HEK293 (cell line): Measurements from ENCODE around the gene TBC1D13.
"Not testable (repeated sequence)": the region's sequence is repeated elsewhere in the genome, so short reads cannot be mapped to it uniquely, and the experiment has no call there.

Source experiments
- ATF2 ChIP-seq: fragments of 450-650 bp; formaldehyde crosslinking; IDR thresholded peaks from 2 replicates; pipeline ENCODE4 v1.5.1; 2016; ENCODE audit warnings: missing biosample characterization, missing genetic modification characterization, low read depth
- CTCF ChIP-seq: fragments of 450-650 bp; formaldehyde crosslinking; IDR thresholded peaks from 2 replicates; pipeline ENCODE4 v1.5.1; 2016; ENCODE audit warnings: missing biosample characterization, missing genetic modification characterization
- KLF17 ChIP-seq: fragments of 450-650 bp; formaldehyde crosslinking; IDR thresholded peaks from 2 replicates; pipeline ENCODE4 v1.5.1; 2016; ENCODE audit warnings: missing biosample characterization, missing genetic modification characterization
- MYNN ChIP-seq: fragments of 450-650 bp; formaldehyde crosslinking; IDR thresholded peaks from 2 replicates; pipeline ENCODE4 v1.5.1; 2016; ENCODE audit warnings: missing biosample characterization, missing genetic modification characterization, borderline replicate concordance
- REST ChIP-seq: fragments of 450-650 bp; formaldehyde crosslinking; IDR thresholded peaks from 2 replicates; pipeline ENCODE4 v1.5.1; 2016; ENCODE audit warnings: missing biosample characterization, missing genetic modification characterization
- SP3 ChIP-seq: fragments of 450-650 bp; formaldehyde crosslinking; IDR thresholded peaks from 2 replicates; pipeline ENCODE4 v1.5.1; 2016; ENCODE audit warnings: missing biosample characterization, missing genetic modification characterization
- SP7 ChIP-seq: fragments of 450-650 bp; formaldehyde crosslinking; IDR thresholded peaks from 2 replicates; pipeline ENCODE4 v1.5.1; 2016; ENCODE audit warnings: missing biosample characterization, missing genetic modification characterization
- ZNF280C ChIP-seq: fragments of 450-650 bp; formaldehyde crosslinking; IDR thresholded peaks from 2 replicates; pipeline ENCODE4 v1.5.1; 2016; ENCODE audit warnings: missing biosample characterization, missing genetic modification characterization
- ZNF398 ChIP-seq: fragments of 450-650 bp; formaldehyde crosslinking; IDR thresholded peaks from 2 replicates; pipeline ENCODE4 v1.5.1; 2017; ENCODE audit warnings: missing biosample characterization, missing genetic modification characterization
- ZNF513 ChIP-seq: fragments of 450-650 bp; IDR thresholded peaks from 2 replicates; pipeline ENCODE4 v1.5.1; 2018; ENCODE audit warnings: missing biosample characterization, missing genetic modification characterization
- ZNF626 ChIP-seq: fragments of 450-650 bp; sonication (Bioruptor Pico); formaldehyde crosslinking; IDR thresholded peaks from 2 replicates; pipeline ENCODE4 v1.5.1; 2018; ENCODE audit warnings: missing biosample characterization, missing genetic modification characterization, inconsistent platforms
- ZNF704 ChIP-seq: fragments of 450-650 bp; formaldehyde crosslinking; IDR thresholded peaks from 2 replicates; pipeline ENCODE4 v1.5.1; 2016; ENCODE audit warnings: missing biosample characterization, missing genetic modification characterization
- ZNF707 ChIP-seq: fragments of 450-650 bp; formaldehyde crosslinking; IDR thresholded peaks from 2 replicates; pipeline ENCODE4 v1.5.1; 2016; ENCODE audit warnings: missing biosample characterization, missing genetic modification characterization
- ZXDB ChIP-seq: fragments of 450-650 bp; formaldehyde crosslinking; IDR thresholded peaks from 2 replicates; pipeline ENCODE4 v1.5.1; 2016; ENCODE audit warnings: missing biosample characterization, missing genetic modification characterization

- not testable (repeated sequence) for TF ChIP-seq CTCF (tag by site-specific recombination); ZNF280C; ATF2 (tag by site-specific recombination); ZNF707 (tag by site-specific recombination); REST (tag by site-specific recombination); ZNF398; KLF17; ZNF704 (tag by site-specific recombination); SP3 (tag by site-specific recombination); ZNF626 (tag by site-specific recombination); SP7 (tag by site-specific recombination); MYNN (tag by site-specific recombination); ZXDB (tag by site-specific recombination); ZNF513 (tag by site-specific recombination)
Measured at GRCh38 chr9:128780093-128780492, 7.0 kb upstream of the TBC1D13 start.
